Keratinocyte (primary cell): ENCODE data around the gene SLC25A23.

Experiments used
- CTCF ChIP-seq, 3 experiments: IDR thresholded peaks in 1 of 3; conservative IDR thresholded peaks in 1 of 3; optimal IDR thresholded peaks in 1 of 3; 2 replicates in 2 of 3; 3 replicates in 1 of 3; pipeline versions ENCODE3 to v1.5.1; 2011; ENCODE audit warnings: low read length in 3 of 3, mild to moderate bottlenecking in 3 of 3, moderate library complexity in 2 of 3, control low read depth in 1 of 3, inconsistent platforms in 1 of 3; ENCODE audit not compliant: insufficient read depth in 2 of 3; ENCODE audit errors: extremely low read depth in 1 of 3
- EZH2 ChIP-seq: IDR thresholded peaks from one replicate; pipeline ENCODE4 v1.6.1; 2012; ENCODE audit warnings: inconsistent platforms, mild to moderate bottlenecking, low read length, moderate library complexity

DNA sequence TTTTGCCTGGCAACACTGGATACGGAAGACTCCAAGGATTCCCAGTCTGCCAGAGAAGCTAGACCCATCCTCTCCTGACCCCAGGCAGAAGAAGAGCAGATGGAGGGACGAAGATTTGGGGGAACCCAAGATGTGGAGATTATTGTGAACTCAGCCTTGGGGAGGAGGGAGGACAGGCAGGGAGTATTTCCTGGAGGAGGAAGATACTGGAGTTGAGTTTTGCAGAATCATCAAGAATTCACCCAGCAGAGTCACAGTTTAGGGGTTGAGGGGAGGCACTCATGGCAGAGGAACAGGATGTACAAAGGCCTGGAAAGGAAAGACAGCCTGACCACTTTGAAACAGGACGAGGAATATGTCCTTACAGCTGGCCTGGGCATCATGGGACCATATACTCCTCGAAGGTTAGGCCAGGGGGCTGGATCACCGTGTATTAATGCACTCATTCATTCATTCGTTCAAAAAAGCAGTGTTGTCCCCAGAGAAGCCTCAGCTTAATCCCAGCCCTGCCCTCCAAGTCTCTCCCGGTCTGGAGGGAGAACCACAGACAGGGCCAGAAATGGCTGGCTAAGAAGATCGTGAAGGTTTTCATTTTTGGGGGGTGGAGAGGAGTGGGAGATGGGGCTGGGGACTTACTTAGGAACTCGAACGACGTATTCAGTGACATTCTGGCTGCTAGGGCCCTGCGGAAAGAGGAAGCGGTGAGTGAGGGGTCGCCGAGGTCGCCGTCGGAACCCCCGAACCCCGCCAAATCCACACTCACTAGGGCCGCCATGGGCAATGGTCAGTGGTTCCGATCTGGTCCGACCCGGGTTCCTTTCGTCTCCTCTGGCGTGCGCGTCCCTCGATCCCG, 67.1 kb downstream of the SLC25A23 start:
- TF ChIP-seq CTCF (optimal IDR thresholded peaks at IDR 0.05 in 1 of 3, IDR thresholded peaks at IDR 0.05 in 1 of 3, conservative IDR thresholded peaks at IDR 0.05 in 1 of 3; ENCODE audit: extremely low read depth in 1 of 3, insufficient read depth in 2 of 3, low read length in 3 of 3) (no peak), EZH2 (no peak)
